ENCODE results near the gene SLC1A5. TPM values are rescaled to one million over a fixed set of nuclear protein-coding genes. Genes with fewer than 3 reads are reported as not detected.

Gene SLC1A5
- polyA plus RNA-seq, 2 of the 4 experiments (the other 2 are of a cell fraction) = 184 to 302 TPM

GRCh38 chr19:46786236-46787039, 2.0 kb downstream of the SLC1A5 start (continued):
- TF ChIP-seq PBX3 (IDR thresholded peaks at IDR 0.05) (peak; percentile 91), USF2 (IDR thresholded peaks at IDR 0.05) (peak; percentile 41), HOXB13 (CRISPR knock-in tag; IDR thresholded peaks at IDR 0.05; ENCODE audit: low read depth) (no peak), FOXS1 (CRISPR knock-in tag; IDR thresholded peaks at IDR 0.05) (no peak), HOXB5 (CRISPR knock-in tag; IDR thresholded peaks at IDR 0.05) (0 out of 2 replicates have a peak, but pooled peaks have one; percentile 24), FOSL2 (IDR thresholded peaks at IDR 0.05) (peak; percentile 56), FOSL2 (CRISPR knock-in tag; IDR thresholded peaks at IDR 0.05) (peak; percentile 95), GATA3 (IDR thresholded peaks at IDR 0.05; ENCODE audit: borderline replicate concordance) (peak; percentile 85), CBX2 (IDR thresholded peaks at IDR 0.05; ENCODE audit: borderline replicate concordance, low read depth) (no peak), CHD4 (IDR thresholded peaks at IDR 0.05; ENCODE audit: borderline replicate concordance) (no peak), CEBPB (IDR thresholded peaks at IDR 0.05) (no peak), MYC (IDR thresholded peaks at IDR 0.05; ENCODE audit: borderline replicate concordance, low read length) (peak; percentile 86), BCL3 (IDR thresholded peaks at IDR 0.05) (0 out of 3 replicates have a peak, but pooled peaks have one; percentile 3), SREBF2 (IDR thresholded peaks at IDR 0.05) (no peak), EHMT2 (IDR thresholded peaks at IDR 0.05; ENCODE audit: low read depth) (no peak), RARB (CRISPR knock-in tag; IDR thresholded peaks at IDR 0.05) (peak; percentile 68; the same call in 1 of the 2 replicates), ELK1 (IDR thresholded peaks at IDR 0.05; ENCODE audit: low read depth, low read length) (no peak), BHLHE40 (IDR thresholded peaks at IDR 0.05; ENCODE audit: low read depth, low read length) (peak; percentile 57), TP53 (CRISPR knock-in tag; IDR thresholded peaks at IDR 0.05) (0 out of 2 replicates have a peak, but pooled peaks have one; percentile 10), NPAS2 (CRISPR knock-in tag; IDR thresholded peaks at IDR 0.05; ENCODE audit: borderline replicate concordance) (0 out of 2 replicates have a peak, but pooled peaks have one; percentile 52), MAZ (IDR thresholded peaks at IDR 0.05; ENCODE audit: borderline replicate concordance, low read depth, low read length) (no peak), TFCP2L1 (CRISPR knock-in tag; IDR thresholded peaks at IDR 0.05) (peak; percentile 90), CBX8 (IDR thresholded peaks at IDR 0.05) (no peak), KDM5A (IDR thresholded peaks at IDR 0.05) (no peak), ESRRA (IDR thresholded peaks at IDR 0.05; ENCODE audit: borderline replicate concordance, low read length) (no peak), POLR2A (IDR thresholded peaks at IDR 0.05; ENCODE audit: low read length) (no peak), JUN (IDR thresholded peaks at IDR 0.05) (peak; percentile 47 to 62; a peak in 4 of 5 replicates), PHF8 (IDR thresholded peaks at IDR 0.05; ENCODE audit: borderline replicate concordance, low read depth) (no peak), RAD21 (conservative IDR thresholded peaks at IDR 0.05 in 1 of 2, IDR thresholded peaks at IDR 0.05 in 1 of 2) (0 out of 5 replicates have a peak, but pooled peaks of 1 of the 2 experiments have one; percentile 4), KDM1A (IDR thresholded peaks at IDR 0.05; ENCODE audit: low read depth) (no peak), NFE2L2 (conservative IDR thresholded peaks at IDR 0.05; ENCODE audit: low read length) (peak; percentile 86), HDAC2 (IDR thresholded peaks at IDR 0.05) (no peak; the same call in 1 of the 2 replicates), ZFP36 (IDR thresholded peaks at IDR 0.05; ENCODE audit: borderline replicate concordance, partially characterized antibody) (no peak), CHD2 (IDR thresholded peaks at IDR 0.05; ENCODE audit: low read length, partially characterized antibody) (no peak), FOSB (CRISPR knock-in tag; IDR thresholded peaks at IDR 0.05) (no peak), ZC3H11A (IDR thresholded peaks at IDR 0.05) (no peak)

All from A549 (cell line).